ENCODE data around the gene UBQLN4. TPM values are rescaled to one million over a fixed set of nuclear protein-coding genes. Genes with fewer than 3 reads are reported as not detected.

Gene UBQLN4
- total and polyA plus RNA-seq, 2 donors (not counting 3 experiments of a cell fraction or from before 2014, with no cell fraction given) = 50.5 to 50.8 TPM

GRCh38 chr1:156070548-156070947 lies 16.9 kb upstream of the UBQLN4 start:
- H3K4me1 ChIP-seq (ENCODE audit: control insufficient read depth, extremely low read depth, insufficient read depth, low read length) = peaks cover 6% of the 10 kb centered on the region
- H3K9me1 ChIP-seq (replicated peaks; ENCODE audit: control insufficient read depth, extremely low read depth, insufficient read depth, low read length) = no peaks in the 10 kb centered on the region
- no peaks in the 10 kb centered on the region for H3K27me3 ChIP-seq (ENCODE audit: control insufficient read depth in 2 of 2, insufficient read depth in 2 of 2, low read length in 2 of 2)
- CTCF ChIA-PET = interaction anchor here (1.4 kb wide), 1 partner anchor 154 kb away, joined by 3 read pairs; no protein-coding TSS in a partner anchor
- peaks cover 0 to 15% of the 10 kb centered on the region in 2 experiments for H3K36me3 ChIP-seq (ENCODE audit: control insufficient read depth in 2 of 2, extremely low read depth in 1 of 2, insufficient read depth in 2 of 2, low read length in 2 of 2)
- intact Hi-C loops (cut with micrococcal nuclease) = no loop called here
- POLR2A ChIA-PET = no interaction called here
- no peak overlapping the region for H3K4me2 ChIP-seq (ENCODE audit: insufficient read depth, low read length)
- no peaks in the 10 kb centered on the region for H4K20me1 ChIP-seq (replicated peaks; ENCODE audit: control insufficient read depth, extremely low read depth, insufficient read depth, low read length)
- no peak overlapping the region for H3K9ac ChIP-seq (replicated peaks; ENCODE audit: extremely low read depth, insufficient read depth, low read length)
- dilution Hi-C loops (cut with MboI; ENCODE audit: extremely low pct_ligation_motif_present, low sequenced_read_pairs) = no loop called here
- FAIRE-seq (no peak), DNase-seq (ENCODE audit: low read depth, low spot score) (no peak)
- no peak overlapping the region for H3K27ac ChIP-seq (ENCODE audit: insufficient read depth, low read depth, low read length)
- H3K9me3 ChIP-seq (replicated peaks; ENCODE audit: control insufficient read depth, insufficient read depth, low read length) = no peaks in the 10 kb centered on the region
- no peaks in the 10 kb centered on the region for H3K79me2 ChIP-seq (ENCODE audit: control insufficient read depth, insufficient read depth, low read length)
- BruUV-seq (replicated peaks) = no TSS peak
- H2AFZ ChIP-seq (ENCODE audit: low read depth, low read length) = no peak overlapping the region
- no peak overlapping the region for H3K4me3 ChIP-seq (replicated peaks in 1 of 3; ENCODE audit: insufficient read depth in 1 of 3, low read depth in 1 of 3, low read length in 3 of 3)
- TF ChIP-seq FOS (IDR thresholded peaks at IDR 0.05; ENCODE audit: borderline replicate concordance, insufficient read depth, low read length) (no peak), JUN (IDR thresholded peaks at IDR 0.05; ENCODE audit: borderline replicate concordance, insufficient read depth, insufficient read length, low read depth) (no peak), MAX (IDR thresholded peaks at IDR 0.05; ENCODE audit: insufficient read depth, insufficient read length) (no peak), GATA2 (IDR thresholded peaks at IDR 0.05; ENCODE audit: insufficient read depth, insufficient read length, low read depth, low read length) (no peak), EZH2 (IDR thresholded peaks at IDR 0.05; ENCODE audit: borderline replicate concordance, low read depth, low read length, severe bottlenecking) (no peak)

Data from endothelial cell of umbilical vein (primary cell).